ENCODE results near the gene LIF.
"Not testable (repeated sequence)": the region's sequence is repeated elsewhere in the genome, so short reads cannot be mapped to it uniquely, and the experiment has no call there.

Gene LIF

DNA sequence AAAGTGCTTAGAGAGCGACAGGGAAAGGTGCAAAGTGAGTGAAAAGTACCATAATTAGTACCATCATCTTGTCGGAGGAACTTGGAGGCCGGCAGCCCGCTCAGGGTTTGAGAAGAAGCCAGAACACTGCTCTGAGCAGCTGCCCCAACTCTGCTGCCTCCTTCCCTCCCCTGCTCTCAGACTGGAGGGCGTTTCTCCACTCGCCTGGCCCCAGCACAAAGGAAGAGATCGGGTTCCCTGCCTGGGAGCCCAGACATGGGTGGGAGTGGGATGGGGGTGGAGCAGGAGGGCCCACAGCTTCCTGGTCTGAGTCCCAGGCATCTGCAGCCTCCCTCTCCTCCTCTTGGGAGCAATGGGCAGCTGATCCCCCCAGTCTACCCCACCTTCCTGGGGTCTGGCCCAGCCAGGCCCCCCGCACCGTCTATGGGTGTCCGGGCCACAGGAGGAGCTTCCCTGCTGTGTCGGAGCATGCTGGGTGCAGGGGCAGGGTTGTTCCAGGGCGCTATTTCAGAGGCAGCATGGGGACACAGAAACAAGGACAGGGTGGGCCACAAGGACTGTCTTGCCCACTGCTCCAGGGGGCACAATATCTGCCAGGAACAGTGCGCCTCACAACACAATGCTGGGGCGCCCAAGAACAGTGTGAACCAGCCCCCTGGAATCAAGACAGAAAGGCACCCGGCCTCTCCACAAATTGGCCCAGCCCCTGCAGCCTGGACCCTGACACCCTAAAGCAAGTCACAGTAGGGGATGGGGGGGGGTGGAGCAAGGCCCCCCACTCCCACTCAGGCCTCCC, 4.8 kb downstream of the LIF start:
- no peak for DNase-seq

DNA sequence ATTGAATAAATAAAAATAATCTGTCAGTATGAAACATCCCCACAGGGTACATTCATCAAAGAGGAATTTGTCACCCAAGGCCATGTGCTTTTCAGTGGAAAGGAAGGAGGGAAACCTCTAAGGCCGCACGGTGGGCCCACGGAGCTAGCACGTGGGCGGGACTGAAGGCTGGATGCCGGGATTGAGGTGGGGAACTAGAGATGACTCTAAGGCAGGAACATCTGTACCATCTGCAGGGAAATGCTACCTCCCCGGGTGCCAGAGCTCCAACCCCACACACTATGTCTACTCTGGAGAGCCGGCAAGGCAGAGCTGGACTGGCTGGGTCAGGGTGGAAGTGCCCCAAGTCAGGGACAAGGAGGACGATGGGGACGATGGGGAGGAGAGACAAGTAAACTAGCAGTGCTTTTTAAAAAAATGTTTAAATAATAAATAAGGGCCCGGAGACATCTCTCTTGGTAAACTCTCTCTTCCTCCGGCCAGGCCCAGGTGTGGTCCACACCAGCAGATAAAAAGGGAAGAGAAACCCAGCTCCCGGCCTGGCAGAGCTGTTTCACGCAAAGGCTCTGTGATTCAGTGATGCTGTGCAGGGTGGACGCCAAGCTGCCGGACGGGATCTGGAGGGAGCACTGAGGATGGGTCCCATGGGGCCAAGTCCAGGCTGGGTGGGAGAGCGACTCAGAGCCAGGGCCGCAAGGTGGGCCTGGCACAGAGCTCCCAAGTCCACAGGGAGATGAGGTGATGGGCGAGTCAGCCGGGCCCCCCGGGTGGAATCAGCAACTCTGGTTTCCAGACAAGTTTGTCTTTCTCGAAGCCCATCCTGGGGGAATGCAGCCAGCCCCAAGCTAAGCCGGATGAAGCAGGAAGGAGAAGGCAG, 5.8 kb downstream of the LIF start:
- peak; percentile 34 for DNase-seq

DNA sequence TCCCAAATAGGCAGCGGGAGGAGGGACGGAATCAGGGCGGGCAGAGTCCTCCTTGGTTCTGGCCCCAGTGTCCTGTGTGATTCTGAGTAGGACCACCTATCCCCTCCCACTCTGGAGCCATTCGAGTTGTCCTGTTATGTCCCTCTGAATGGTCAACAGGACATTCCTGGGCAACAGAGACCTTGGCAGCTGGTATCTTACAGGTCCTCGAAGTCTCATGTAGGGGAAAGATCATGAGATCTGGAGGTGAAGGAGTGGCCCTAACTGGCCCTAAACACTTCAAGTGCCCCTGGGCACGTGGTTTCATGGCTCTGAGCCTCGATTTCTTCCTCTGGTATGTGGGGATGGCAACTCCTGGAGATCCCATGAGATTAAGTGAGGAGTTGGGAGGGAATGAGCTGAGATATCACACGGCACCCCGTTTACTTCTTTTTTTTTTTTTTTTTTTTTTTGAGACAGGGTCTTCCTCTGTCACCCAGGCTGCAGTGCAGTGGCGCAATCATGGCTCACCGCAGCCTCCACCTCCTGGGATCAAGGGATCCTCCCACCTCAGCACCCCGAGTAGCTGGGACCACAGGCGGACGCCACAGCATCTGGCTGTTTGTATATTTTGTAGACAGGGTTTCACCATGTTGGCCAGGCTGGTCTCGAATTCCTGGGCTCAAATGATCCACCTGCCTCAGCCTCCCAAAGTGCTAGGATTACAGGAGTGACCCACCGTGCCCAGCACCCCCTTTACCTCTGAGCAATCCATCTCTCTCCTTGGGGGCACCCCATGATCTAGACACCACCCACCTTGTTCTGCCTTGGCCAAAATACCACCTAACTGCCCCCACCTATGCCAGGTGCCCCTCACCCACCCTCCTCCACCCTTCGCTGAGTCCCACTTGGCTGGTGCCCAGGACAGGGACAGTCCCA, 6.8 kb downstream of the LIF start:
- DNase-seq = no peak

DNA sequence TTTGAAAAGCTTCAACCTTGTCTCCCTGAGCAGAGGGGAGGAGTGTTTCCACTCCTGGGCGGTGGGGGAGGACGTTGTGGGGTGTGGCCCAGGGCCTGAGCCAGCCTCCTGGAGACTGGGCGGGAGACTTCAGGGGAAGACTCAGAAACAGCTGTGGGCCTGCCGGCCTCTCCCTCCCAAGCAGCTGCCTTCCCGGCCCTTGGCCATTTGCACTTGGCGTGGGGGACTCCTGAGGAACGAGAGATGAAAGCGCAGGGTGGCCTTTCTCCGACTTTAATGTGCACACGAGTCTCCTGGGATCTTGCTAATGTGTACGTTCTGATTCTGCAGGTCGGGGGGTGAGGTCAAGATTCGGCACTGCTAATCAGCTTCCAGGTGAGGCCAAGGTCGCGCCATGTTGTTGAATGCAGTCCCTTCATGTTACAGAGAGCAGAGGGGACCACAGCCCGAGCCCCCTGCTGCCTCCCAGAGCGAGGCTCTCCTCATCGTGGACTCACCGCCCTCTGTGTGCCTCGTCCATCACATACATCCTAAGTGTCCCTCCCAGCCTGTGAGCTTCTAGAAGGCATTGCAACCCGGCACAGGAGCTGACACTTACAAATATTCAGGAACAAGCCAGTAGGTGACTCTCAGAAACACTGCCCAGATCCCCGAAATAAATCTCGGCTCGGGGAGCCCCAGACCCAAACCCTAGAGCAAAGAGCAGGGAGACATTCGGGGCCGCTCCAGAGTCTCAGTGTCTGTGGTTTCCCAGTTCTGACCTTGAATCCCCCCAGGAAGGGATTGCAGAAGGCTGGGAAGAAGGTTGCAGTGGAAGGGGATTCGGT, 7.7 kb downstream of the LIF start:
- DNase-seq = peak; percentile 61

DNA sequence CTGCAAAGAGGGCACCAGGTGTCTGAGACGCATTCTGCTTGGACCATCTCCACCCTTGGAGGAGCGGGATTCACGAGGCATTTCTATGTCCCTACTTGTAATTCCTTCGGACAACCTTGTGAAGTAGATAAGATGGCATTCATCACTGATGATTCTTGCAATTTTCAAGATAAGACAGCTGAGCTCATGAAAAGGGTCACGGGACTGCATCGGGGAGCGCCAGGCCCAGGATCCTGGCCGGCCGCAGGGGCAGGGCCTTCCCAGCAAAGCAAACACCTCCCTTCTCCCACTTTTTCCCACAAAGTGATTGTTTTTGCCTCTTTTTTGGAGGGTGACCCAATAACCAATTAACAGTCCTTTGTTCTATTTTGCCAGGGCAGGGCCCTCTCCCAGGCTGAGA, 8.4 kb downstream of the LIF start:
- no peak for DNase-seq

DNA sequence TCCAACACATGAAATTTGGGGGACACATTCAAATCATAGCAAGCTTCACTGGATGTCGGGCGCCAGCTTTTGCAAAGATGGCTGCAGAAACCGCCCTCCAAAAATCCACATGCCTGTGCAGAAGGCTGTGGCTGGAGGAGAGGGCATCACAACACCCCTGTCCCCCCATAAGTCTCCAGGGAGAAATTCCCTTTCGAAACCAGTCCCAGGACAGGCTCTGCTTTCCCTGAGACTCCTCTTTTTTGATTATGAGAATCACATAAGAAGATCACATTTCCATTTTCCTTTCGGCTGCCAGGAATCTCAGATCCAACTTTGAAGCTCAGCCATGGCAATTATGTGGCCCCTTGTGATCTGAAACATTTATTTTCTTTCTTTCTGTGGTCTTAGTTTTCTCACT, 9.7 kb downstream of the LIF start:
- DNase-seq = no peak

DNA sequence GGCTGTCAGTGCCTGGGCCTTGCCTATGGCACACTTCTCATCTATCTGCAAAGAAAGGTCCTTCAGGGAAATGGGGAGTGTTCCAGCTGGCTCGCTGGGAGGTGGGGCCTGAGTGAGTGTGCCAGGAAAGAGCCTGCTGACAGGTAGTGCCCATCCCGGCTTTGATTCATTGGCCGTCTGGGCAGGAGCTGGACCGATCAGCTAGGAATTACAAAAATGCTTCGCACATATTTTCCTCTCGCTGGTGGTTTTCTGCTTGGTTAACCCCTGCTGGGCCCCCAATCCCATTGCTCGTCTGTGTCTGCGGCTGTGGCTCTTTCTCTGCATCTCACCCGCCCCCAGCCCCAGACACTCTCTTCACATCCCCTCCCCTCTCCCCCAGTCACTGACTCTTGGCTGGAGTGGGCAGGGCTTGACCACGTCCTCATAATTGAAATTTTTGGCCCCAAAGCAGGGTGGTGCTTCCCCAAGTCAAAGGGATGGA, 10.8 kb downstream of the LIF start:
- DNase-seq = peak; percentile 93

DNA sequence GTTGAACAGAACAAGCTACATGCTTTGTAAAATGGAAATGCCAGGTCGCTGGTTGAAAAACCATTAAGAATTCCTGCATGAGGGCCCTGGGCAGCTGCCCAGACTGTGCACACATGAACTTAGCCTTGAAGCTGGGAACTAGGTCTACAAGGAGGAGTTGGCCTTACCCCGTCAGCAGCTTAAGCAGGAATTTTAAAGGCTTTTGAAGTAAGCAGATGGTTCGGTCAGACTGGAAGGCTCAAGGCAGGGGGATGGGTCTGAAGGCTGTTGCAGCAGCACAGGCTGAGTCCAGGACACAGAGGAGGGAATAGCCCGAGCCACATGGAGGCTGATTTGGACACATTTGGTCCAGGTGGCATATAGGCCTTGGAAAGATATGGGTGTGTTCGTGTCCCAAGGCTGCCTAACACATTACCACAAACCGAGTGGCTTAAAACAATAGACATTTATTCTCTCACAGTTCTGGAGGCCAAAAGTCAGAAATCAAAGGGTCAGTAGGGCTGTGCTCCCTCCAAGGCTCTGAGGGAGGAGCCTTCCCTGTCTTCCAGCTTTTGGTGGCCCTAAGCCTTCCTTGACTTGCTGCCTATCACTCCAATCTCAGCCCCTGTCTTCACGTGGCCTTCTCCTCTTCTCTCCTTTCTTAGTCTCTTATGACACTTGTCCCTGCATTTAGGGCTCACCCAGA, 11.6 kb downstream of the LIF start:
- peak; percentile 86 for DNase-seq

DNA sequence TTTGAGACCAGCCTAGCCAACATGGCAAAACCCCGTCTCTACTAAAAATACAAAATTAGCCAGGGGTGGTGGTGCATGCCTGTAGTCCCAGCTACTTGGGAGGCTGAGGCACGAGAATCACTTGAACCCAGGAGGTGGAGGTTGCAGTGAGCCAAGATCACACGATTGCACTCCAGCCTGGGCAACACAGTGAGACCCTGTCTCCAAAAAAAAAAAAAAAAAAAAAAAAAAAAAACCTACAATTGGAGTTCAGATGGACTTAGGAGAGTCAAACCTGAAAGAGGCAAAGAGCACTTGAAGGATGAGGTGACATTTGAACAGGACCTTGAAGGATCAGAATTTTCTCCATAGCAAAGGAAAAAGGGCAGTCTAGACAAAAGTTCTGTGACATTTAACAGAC, 12.2 kb downstream of the LIF start:
- DNase-seq = not testable (repeated sequence)

DNA sequence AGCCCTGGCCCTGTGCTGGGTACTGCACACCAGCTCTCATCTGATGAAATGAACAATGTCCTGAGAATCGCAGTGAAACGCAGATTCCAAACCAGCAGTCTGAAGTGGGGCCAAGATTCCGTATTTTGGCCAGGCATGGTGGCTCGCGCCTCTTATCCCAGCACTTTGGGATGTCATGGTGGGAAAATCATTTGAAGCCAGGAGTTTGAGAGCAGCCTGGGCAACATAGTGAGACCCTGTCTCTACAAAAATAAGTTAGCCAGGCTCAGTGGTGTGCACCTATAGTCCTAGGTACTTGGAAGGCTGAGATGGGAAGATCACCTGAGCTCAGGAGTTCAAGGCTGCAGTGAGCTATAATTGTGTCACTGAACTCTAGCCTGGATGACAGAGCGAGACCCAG, 13.0 kb downstream of the LIF start:
- no peak for DNase-seq

DNA sequence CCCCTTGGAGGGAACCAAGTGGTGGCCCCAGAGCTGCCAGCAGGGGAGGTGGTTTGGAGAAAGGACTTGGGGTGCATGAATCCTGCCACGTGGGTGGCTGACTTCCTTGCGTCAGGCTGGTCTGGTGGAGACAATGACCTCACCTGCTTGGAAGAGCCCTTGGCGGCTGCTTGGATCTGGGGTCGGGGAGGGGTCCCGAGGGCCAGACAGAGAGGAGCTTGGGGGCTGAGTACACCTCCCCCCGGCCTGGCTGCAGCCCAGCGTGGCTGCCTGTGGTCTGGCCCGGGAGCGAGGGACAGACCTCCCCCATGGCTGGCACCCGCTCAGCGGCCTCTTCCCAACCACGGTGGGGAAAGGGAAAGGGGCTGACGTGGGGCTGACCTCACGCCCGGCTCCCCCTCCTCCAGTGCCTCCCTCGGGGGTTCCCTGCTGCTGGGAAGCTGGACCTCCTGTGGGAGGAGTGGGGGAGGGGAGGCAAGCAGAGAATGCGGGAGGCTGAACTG, 13.8 kb downstream of the LIF start:
- peak; percentile 74 for DNase-seq

DNA sequence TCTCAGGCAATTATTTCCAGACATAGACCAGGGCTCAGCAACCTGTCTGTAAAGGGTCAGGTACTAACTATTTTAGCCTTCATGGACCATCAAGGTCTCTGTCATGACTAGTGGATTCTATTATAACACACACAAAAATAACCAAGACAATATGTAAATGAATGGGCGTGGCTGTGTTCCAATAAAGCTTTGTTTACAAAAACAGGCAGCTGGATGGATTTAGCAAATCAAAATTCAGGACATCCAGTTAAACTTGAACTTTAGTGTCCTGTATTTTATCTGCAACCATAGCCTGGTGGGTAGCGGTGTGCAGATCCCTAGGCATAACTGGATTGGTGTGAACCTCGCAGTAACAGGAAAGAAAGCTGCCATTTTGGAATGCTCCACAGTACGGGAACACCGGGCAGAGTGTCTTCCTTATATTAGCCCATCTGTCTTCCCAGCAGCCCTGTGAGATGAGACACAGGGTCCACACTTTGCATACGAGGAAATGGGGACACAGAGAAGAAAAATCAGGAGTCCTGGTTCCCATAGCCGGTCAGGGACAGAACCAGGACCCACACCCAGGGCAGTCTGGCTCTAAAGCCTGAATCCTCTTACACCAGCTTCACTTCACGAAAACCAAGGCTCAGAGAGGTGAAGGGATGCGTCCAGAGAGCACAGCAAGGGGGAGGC, 15.6 kb downstream of the LIF start:
- no peak for DNase-seq

DNA sequence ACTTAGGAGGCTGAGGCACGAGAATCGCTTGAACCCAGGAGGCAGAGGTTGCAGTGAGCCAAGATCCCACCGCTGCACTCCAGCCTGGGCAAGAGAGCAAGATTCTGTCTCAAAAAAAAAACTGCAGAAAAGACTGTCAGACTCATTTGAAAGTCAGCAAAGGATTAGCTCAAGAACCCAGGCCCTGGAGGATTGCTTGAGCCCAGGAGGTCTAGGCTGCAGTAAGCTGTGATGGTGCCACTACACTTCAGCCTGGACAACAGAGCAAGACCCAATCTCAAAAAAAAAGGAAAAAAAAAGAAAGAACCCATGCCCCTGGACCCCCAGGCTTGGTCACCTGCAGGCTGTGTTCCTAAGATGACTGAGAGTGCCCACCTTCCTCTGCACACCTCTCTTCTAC, 16.2 kb downstream of the LIF start:
- DNase-seq = no peak

DNA sequence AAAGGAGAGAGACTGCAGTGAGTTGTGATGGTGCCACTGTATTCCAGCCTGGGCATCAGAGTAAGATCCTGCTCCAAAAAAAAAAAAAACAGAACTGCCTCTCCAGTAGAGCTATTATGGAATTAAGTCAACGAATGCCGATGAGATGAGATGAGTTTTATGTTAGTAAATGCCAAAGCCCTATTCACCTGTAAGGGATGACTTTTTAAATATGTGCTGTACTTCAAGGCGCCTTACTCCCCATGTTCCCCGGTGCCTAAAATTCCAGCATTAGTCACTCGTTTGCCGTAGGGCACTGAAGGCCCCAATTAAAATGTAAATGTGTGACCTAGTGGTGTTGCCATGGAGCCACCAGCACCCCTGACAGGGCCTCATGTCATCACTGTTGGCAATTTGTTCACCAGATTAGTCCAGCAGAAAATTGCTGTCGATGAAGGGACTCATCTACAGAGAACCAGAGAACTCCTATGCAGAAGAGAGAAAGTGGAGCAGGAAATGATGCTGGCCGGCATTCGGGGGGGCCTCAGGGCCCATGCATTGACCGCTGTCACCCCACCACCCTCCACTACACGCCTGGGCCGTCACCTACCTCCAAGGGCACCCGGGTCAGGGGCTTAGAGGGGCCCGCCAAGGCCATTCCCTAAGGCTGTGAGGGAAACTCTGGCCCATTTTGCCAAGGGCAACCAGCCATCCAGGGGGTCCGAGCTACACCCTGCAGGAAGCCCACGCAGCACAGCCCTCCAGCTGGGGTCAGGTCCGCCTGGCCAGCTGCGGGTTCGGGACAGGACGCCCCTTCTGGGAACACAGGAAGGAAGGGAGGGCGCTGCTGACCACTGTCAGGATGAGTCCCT, 17.8 kb downstream of the LIF start:
- peak; percentile 50 for DNase-seq

DNA sequence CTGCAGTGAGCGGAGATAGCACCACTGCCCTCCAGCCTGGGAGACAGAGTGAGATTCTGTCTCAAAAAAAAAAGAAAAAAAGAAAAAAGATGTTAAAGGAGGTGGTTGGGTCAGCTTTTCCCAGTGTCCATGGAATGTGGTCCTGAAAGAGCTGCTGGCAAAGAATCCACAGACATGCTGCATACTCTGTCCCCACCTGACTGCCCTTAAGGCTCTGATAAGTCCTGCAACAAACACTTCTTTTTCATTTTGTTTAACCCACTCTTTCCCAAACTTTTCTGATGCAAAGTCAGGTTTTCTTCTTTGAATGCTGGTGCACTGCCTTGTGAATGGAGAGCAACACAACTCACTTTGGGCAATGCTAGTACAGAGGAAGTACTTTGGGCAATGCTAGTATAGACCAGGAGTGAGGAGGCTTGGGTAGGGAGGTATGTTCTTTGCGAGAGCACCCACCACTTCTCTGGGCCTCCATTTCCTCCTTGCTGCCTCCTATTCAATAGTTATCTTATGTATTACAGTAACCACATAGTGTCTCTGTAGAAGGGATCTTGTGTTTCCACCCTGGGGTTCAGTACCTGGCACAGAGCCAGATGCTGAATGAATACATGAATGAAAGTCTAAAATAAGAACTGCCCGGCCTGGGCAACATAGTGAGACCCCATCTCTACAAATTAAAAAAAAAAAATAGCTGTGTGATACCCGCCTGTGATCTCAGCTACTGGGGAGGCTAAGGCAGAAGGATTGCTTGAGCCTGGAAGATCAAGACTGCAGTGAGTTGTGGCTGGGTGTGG, 18.9 kb downstream of the LIF start:
- no peak for DNase-seq

DNA sequence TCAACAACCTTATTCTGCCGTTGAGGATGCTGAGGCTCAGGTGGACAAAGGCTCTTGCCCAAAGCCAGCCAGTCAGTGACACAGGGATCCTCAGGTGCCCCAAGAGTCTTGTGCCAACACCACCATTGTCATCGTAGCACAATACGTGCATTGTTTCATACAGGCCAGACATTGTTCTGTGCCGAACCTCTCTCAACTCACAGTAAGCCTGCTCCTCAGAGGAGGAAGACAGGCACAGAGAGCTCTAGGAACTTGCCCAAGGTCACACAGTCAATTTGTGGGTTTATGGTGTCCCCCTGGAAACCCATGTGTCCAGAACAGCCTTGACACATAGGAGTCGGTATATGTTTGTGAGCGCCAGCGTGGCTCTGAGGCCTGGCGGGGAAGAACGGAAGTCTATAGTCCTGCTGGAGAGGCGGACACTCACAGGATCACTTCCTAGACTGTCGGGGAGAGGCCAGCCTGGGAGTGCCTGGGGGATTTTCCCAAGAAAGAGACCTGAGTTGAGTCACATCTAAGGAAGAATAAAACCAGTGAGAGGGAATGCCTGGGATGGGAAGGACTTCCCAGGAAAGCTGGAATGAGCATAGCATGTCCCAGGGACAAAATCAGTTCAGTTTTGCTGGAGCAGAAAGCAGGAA, 20.2 kb downstream of the LIF start:
- DNase-seq = no peak

DNA sequence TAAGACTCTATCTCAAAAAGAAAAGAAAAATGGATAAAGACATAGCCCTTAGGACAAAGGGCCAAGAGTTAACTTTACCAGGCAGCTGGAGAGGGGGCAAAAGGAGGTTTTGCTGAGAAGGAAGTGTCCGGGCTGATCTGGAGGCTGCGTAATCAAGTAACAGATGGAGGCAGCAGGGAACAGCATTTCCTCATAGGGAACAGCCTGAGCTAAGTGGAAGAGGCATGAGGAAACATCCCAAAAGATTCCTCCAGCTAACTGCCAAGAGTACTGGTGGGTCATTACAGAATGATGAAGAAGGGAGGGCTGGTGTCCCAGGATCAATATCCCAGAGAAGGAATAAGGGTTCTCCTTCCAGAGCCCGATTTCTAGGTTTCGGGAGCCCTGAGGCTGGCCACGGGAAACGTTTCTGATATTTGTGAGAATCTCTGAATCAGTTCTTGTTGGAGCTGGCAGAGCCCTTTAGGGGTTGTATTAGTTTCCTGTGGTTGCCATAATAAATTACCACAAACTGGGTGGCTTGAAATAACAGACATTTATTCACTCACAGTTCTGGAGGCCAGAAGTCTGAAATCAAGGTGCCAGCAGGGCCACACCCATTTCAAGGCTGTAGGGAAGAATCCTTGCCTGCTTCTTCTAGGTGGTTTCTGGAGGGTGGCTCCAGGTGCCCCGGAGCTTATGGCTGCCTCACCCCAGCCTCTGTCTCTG, 21.2 kb downstream of the LIF start:
- no peak for DNase-seq
